IMR-90 (cell line): ENCODE measurements around the gene MRTFA. TPM values are rescaled to one million over a fixed set of nuclear protein-coding genes. Genes with fewer than 3 reads are reported as not detected.
"Not testable (repeated sequence)": the region's sequence is repeated elsewhere in the genome, so short reads cannot be mapped to it uniquely, and the experiment has no call there.

ENCODE experiments used
- ATAC-seq: fragments of 200-7000 bp; cut with Tn5 transposase; 2 replicates; pipeline ENCODE4 v1.9.1; 2020; ENCODE audit warnings: low read depth, mild to moderate bottlenecking, moderate library complexity
- BruUV-seq: library from RNA; stranded (reverse); fragments of 400-500 nt; replicated peaks from 2 replicates; lab custom pipeline; 2021; lab: Mats Ljungman, UMichigan
- CTCF ChIA-PET: fragments of 300-600 bp; formaldehyde crosslinking; extraction: SDS; loops from one replicate; lab custom pipeline; 2021; ENCODE audit warnings: antibody characterized with exemption; lab: Yijun Ruan, JAX
- POLR2A ChIA-PET: fragments of 300-600 bp; sonication (Branson Sonifier 250); formaldehyde crosslinking; loops from one replicate; lab custom pipeline; 2022; ENCODE audit warnings: antibody characterized with exemption; ENCODE audit not compliant: unreplicated experiment; lab: Charles Lee
- DNase-seq: peaks from one replicate; pipeline ENCODE4 v3.0.0; 2013
- H2AFZ ChIP-seq: replicated peaks from 2 replicates; pipeline ENCODE3; 2013; ENCODE audit warnings: low read length, mild to moderate bottlenecking; ENCODE audit not compliant: poor library complexity
- H2AK5ac ChIP-seq: 2 replicates; pipeline ENCODE4 v1.6.1; 2013; ENCODE audit warnings: low read depth, low read length, inconsistent platforms
- H2AK9ac ChIP-seq: replicated peaks from 2 replicates; pipeline ENCODE3; 2013; ENCODE audit warnings: mild to moderate bottlenecking, low read depth, low read length, moderate library complexity; ENCODE audit not compliant: poor library complexity
- H2BK120ac ChIP-seq: 2 replicates; pipeline ENCODE4 v1.6.1; 2013; ENCODE audit warnings: low read depth, low read length, inconsistent platforms
- H2BK15ac ChIP-seq: 3 replicates; pipeline ENCODE4 v1.6.1; 2013; ENCODE audit warnings: low read depth, low read length, inconsistent platforms
- H2BK20ac ChIP-seq: 2 replicates; pipeline ENCODE4 v1.6.1; 2013; ENCODE audit warnings: low read depth, mild to moderate bottlenecking, inconsistent platforms, low read length, moderate library complexity
- H2BK5ac ChIP-seq: 2 replicates; pipeline ENCODE4 v1.6.1; 2013; ENCODE audit warnings: mild to moderate bottlenecking, low read depth, low read length, inconsistent platforms; ENCODE audit not compliant: poor library complexity, severe bottlenecking
- H3K14ac ChIP-seq: replicated peaks from 2 replicates; pipeline ENCODE4 v1.6.1; 2013; ENCODE audit warnings: low read depth, low read length, inconsistent platforms
- H3K18ac ChIP-seq: 2 replicates; pipeline ENCODE4 v1.6.1; 2013; ENCODE audit warnings: low read depth, low read length, control low read depth
- H3K23ac ChIP-seq: 2 replicates; pipeline ENCODE4 v1.6.1; 2013; ENCODE audit warnings: low read depth, low read length, inconsistent platforms
- H3K27ac ChIP-seq: 2 replicates; pipeline ENCODE4 v1.5.1; 2013; ENCODE audit warnings: mild to moderate bottlenecking, control low read depth, low read length; ENCODE audit not compliant: insufficient read depth
- H3K27me3 ChIP-seq: 2 replicates; pipeline ENCODE4 v1.6.1; 2013; ENCODE audit warnings: low read length; ENCODE audit not compliant: control insufficient read depth, insufficient read depth
- H3K36me3 ChIP-seq: 2 replicates; pipeline ENCODE4 v1.6.1; 2013; ENCODE audit warnings: low read length, mixed read lengths; ENCODE audit not compliant: control insufficient read depth, insufficient read depth
- H3K4ac ChIP-seq: 2 replicates; pipeline ENCODE4 v1.6.1; 2013; ENCODE audit warnings: low read depth, low read length, inconsistent platforms
- H3K4me1 ChIP-seq: 2 replicates; pipeline ENCODE4 v1.6.1; 2013; ENCODE audit warnings: low read length, mixed read lengths; ENCODE audit not compliant: control insufficient read depth, insufficient read depth
- H3K4me2 ChIP-seq: 2 replicates; pipeline ENCODE4 v1.6.1; 2013; ENCODE audit warnings: low read depth, mild to moderate bottlenecking, control low read depth, low read length, moderate library complexity
- H3K4me3 ChIP-seq: 2 replicates; pipeline ENCODE4 v1.5.1; 2013; ENCODE audit warnings: low read depth, mild to moderate bottlenecking, control low read depth, low read length, moderate library complexity; ENCODE audit not compliant: insufficient read depth
- H3K56ac ChIP-seq: 2 replicates; pipeline ENCODE4 v1.6.1; 2013; ENCODE audit warnings: low read length, inconsistent platforms; ENCODE audit not compliant: insufficient read depth; ENCODE audit errors: extremely low read depth
- H3K79me1 ChIP-seq, 2 experiments: 2 replicates each; pipeline ENCODE4 v1.6.1; 2013; ENCODE audit warnings: low read length in 2 of 2, inconsistent platforms in 1 of 2, low read depth in 1 of 2
- H3K9ac ChIP-seq: 2 replicates; pipeline ENCODE4 v1.6.1; 2013; ENCODE audit warnings: low read depth, low read length, control low read depth
- H3K9me1 ChIP-seq: 2 replicates; pipeline ENCODE4 v1.6.1; 2013; ENCODE audit warnings: low read length, inconsistent platforms; ENCODE audit not compliant: insufficient read depth
- H3K9me3 ChIP-seq: 2 replicates; pipeline ENCODE4 v1.6.1; 2013; ENCODE audit warnings: low read length; ENCODE audit not compliant: control insufficient read depth, insufficient read depth
- H4K20me1 ChIP-seq: 2 replicates; pipeline ENCODE4 v1.6.1; 2013; ENCODE audit warnings: low read length, inconsistent platforms; ENCODE audit not compliant: insufficient read depth
- H4K5ac ChIP-seq: 2 replicates; pipeline ENCODE4 v1.6.1; 2013; ENCODE audit warnings: mild to moderate bottlenecking, low read depth, low read length, control low read depth
- H4K8ac ChIP-seq, 2 experiments: 2 replicates each; pipeline ENCODE4 v1.6.1; 2013; ENCODE audit warnings: low read depth in 2 of 2, low read length in 2 of 2, control low read depth in 1 of 2, inconsistent platforms in 1 of 2
- H4K91ac ChIP-seq: 2 replicates; pipeline ENCODE4 v1.6.1; 2013; ENCODE audit warnings: low read depth, low read length, inconsistent platforms; ENCODE audit not compliant: insufficient read depth
- BHLHE40 ChIP-seq: fragments of 150-350 bp; IDR thresholded peaks from 2 replicates; pipeline ENCODE4 v1.6.1; 2016; ENCODE audit warnings: mild to moderate bottlenecking, low read depth, low read length
- CEBPB ChIP-seq: IDR thresholded peaks from 2 replicates; pipeline ENCODE4 v1.6.1; 2012; ENCODE audit warnings: low read depth, low read length, improper control_type of control experiment
- MAZ ChIP-seq: IDR thresholded peaks from 2 replicates; pipeline ENCODE4 v1.6.1; 2012; ENCODE audit warnings: low read depth, mild to moderate bottlenecking, low read length, improper control_type of control experiment, moderate library complexity, borderline replicate concordance
- POLR2A ChIP-seq: IDR thresholded peaks from 2 replicates; pipeline ENCODE4 v1.6.1; 2012; ENCODE audit warnings: mild to moderate bottlenecking, low read depth, low read length
- WGBS, 2 experiments: methylation state at CpG; one replicate each; pipeline versions ENCODE4 v1.1.5 to v1.1.7; 2013; ENCODE audit warnings: missing lambda C conversion rate in 2 of 2; ENCODE audit not compliant: insufficient read length in 1 of 2; ENCODE audit errors: extremely low coverage in 2 of 2; 5-methylcytosine and 5-hydroxymethylcytosine counted together
- dilution Hi-C: fragments of 300-500 bp; cut with HindIII; formaldehyde crosslinking; loops from one replicate; pipeline ENCODE4 v1.14.3; 2018; ENCODE audit warnings: low sequenced_read_pairs; ENCODE audit not compliant: unreplicated experiment
- in situ Hi-C: fragments of 300-500 bp; cut with MboI; formaldehyde crosslinking; loops from 3 replicates; pipeline ENCODE4 v1.14.3; 2019; ENCODE audit warnings: low sequenced_read_pairs, inconsistent platforms, mixed read lengths
- intact Hi-C: fragments of 100-400 bp; cut with micrococcal nuclease; formaldehyde crosslinking; loops from 2 replicates; pipeline ENCODE4 v1.10.0; 2022
- polyA plus RNA-seq, 3 experiments: library from polyadenylated mRNA; depleted of rRNA; stranded (reverse); fragments of >200 nt; gene quantifications; 2 replicates each; pipeline ENCODE4 v1.2.3, GENCODE V29; 2012; ENCODE audit warnings: low replicate concordance in 1 of 3
- total RNA-seq: library from RNA; depleted of rRNA; stranded (reverse); fragments of >200 nt; gene quantifications from 2 replicates; pipeline ENCODE4 v1.2.3, GENCODE V29; 2012

Gene MRTFA
- total and polyA plus RNA-seq, 2 of the 4 experiments (the other 2 are of a cell fraction) = 12.5 to 17.2 TPM

DNA sequence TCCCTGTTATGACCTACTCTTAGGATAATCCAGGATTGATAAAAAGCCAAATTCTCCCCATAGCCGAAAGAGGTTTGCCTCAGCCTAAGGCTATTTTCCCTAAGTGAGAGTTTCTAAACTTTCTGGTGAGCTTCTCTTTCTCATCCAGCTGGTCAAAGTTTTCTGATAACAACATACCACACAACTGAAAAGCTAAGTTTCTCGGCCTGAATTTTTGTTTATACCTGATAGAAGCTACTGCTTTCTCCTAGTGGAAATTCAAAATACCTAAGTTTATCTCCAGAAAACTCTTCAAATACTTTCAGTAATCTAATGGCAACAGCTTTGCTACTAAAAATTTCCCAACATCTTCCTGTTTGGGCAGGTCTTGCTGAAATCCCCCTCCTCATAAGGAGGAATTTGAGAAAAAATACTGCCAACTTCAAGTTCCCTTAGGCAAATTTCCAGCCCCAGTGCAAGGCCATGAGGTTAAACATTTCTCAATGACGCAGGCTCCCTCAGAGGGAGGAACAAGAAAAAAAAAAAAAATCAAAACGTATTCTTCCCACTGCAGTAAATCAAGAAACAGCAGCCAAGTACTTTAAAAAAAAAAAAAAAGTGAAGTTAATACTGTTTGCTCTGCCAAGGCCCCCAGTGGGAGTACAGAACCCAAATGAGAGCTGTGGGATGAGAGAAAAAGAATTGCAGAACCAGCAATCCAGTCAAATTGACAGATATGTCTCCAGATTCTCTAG is 127.0 kb downstream of the MRTFA start:
- no peak overlapping the region for H2AFZ ChIP-seq
- H3K56ac ChIP-seq = peak overlapping the region; percentile 87
- peaks cover 32 to 84% of the 10 kb centered on the region in 2 experiments for H3K79me1 ChIP-seq
- TF ChIP-seq POLR2A (peak; percentile 52; the same call in 1 of the 2 replicates), MAZ (no peak; the same call in 1 of the 2 replicates), BHLHE40 (no peak), CEBPB (0 out of 2 replicates have a peak, but pooled peaks have one; percentile 42)
- H2AK5ac ChIP-seq = peak overlapping the region; percentile 77; the same call in 1 of the 2 replicates
- peak overlapping the region; percentile 95 for H2BK120ac ChIP-seq
- H3K9me3 ChIP-seq = no peaks in the 10 kb centered on the region
- ATAC-seq (peak; percentile 40), DNase-seq (peak; percentile 96)
- dilution Hi-C loops = no loop called here
- peak overlapping the region; percentile 78 for H3K27ac ChIP-seq
- BruUV-seq = no TSS peak
- peak overlapping the region; percentile 79 for H2BK20ac ChIP-seq
- peak overlapping the region; percentile 82 for H4K91ac ChIP-seq
- peaks cover 32% of the 10 kb centered on the region for H3K9me1 ChIP-seq
- POLR2A ChIA-PET = no interaction called here
- H3K4me2 ChIP-seq = peak overlapping the region; percentile 88
- peak overlapping the region; percentile 96; the same call in 1 of the 2 replicates for H4K5ac ChIP-seq
- no CpG with 5 or more reads among the region's 4 CpGs for WGBS, 2 experiments
- peak overlapping the region; percentile 71 to 90 for H4K8ac ChIP-seq
- peak overlapping the region; percentile 97; the same call in 1 of the 2 replicates for H3K4ac ChIP-seq
- H3K36me3 ChIP-seq = no peaks in the 10 kb centered on the region
- H2BK5ac ChIP-seq = peak overlapping the region; percentile 97
- peak overlapping the region; percentile 94 for H3K18ac ChIP-seq
- in situ Hi-C loops = no loop called here
- H3K14ac ChIP-seq = peak overlapping the region; percentile 84
- H4K20me1 ChIP-seq = no peaks in the 10 kb centered on the region
- peaks cover 36% of the 10 kb centered on the region for H3K4me1 ChIP-seq
- no peaks in the 10 kb centered on the region for H3K27me3 ChIP-seq
- H3K9ac ChIP-seq = peak overlapping the region; percentile 74; the same call in 1 of the 2 replicates
- peak overlapping the region; percentile 86 for H3K23ac ChIP-seq
- no peak overlapping the region for H2AK9ac ChIP-seq
- peak overlapping the region; percentile 43; the same call in 1 of the 3 replicates for H2BK15ac ChIP-seq
- H3K4me3 ChIP-seq = no peak overlapping the region
- CTCF ChIA-PET = interaction anchor here (0.6 to 1.1 kb wide), 3 partner anchors 16 to 70 kb away, joined by 3 to 4 read pairs (median 3); no protein-coding TSS in a partner anchor
- intact Hi-C loops = loop anchor here (5.0 kb wide), 1 partner anchor 72 kb away; no protein-coding TSS in a partner anchor

GRCh38 chr22:40508046-40508445 is 128.5 kb downstream of the MRTFA start:
- H4K5ac ChIP-seq = peak overlapping the region; percentile 51; the same call in 1 of the 2 replicates
- H3K9me3 ChIP-seq, H2AK9ac ChIP-seq, CTCF ChIA-PET, H2AFZ ChIP-seq, H3K23ac ChIP-seq, dilution Hi-C loops, intact Hi-C loops, ATAC-seq, H3K18ac ChIP-seq, H2BK120ac ChIP-seq, BruUV-seq, H3K27me3 ChIP-seq, H4K91ac ChIP-seq, H4K20me1 ChIP-seq, H3K36me3 ChIP-seq, H2BK15ac ChIP-seq, H2BK20ac ChIP-seq, DNase-seq, in situ Hi-C loops, H3K4me3 ChIP-seq, H3K4me2 ChIP-seq, H3K9ac ChIP-seq, H3K56ac ChIP-seq, POLR2A ChIA-PET: not testable (repeated sequence)
- peaks cover 31% of the 10 kb centered on the region for H3K9me1 ChIP-seq
- peaks cover 38 to 83% of the 10 kb centered on the region in 2 experiments for H3K79me1 ChIP-seq
- H3K27ac ChIP-seq = peak overlapping the region; percentile 46; the same call in 1 of the 2 replicates
- peak overlapping the region in 1 of 2 experiments; percentile 34; a peak in 1 of 4 replicates for H4K8ac ChIP-seq
- H3K4ac ChIP-seq = 0 out of 2 replicates have a peak overlapping the region, but pooled peaks have one; percentile 13
- H3K4me1 ChIP-seq = peaks cover 34% of the 10 kb centered on the region
- H2AK5ac ChIP-seq = peak overlapping the region; percentile 47; the same call in 1 of the 2 replicates
- WGBS, 2 experiments = 75% methylated on average over 5 of the region's 8 CpGs; no CpG with 5 or more reads in 1 of the 2 experiments
- H2BK5ac ChIP-seq = peak overlapping the region; percentile 97
- H3K14ac ChIP-seq = 0 out of 2 replicates have a peak overlapping the region, but pooled peaks have one; percentile 17
